T-helper 2 cell treated with Interferon-gamma antibody and Interleukin-4, amounts not matched to agents 5 μg/mL and 100 μg/mL, for 36 hours (primary cell): Measurements from ENCODE around the gene EIPR1.
A peak's percentile ranks its signal among the peaks of the same experiment; 100 is the strongest.
"Not testable (repeated sequence)": the region's sequence is repeated elsewhere in the genome, so short reads cannot be mapped to it uniquely, and the experiment has no call there.

Experiments used
- DNase-seq: peaks from one replicate; pipeline ENCODE4 v3.0.0; 2021; ENCODE audit warnings: low spot score
- H3K27ac Mint-ChIP-seq: one replicate; pipeline ENCODE4 v1.8.0; 2021; ENCODE audit warnings: mild to moderate bottlenecking, mixed read lengths
- H3K27me3 Mint-ChIP-seq: one replicate; pipeline ENCODE4 v1.8.0; 2021; ENCODE audit warnings: low read depth, mixed read lengths
- H3K36me3 Mint-ChIP-seq: one replicate; pipeline ENCODE4 v1.8.0; 2021; ENCODE audit warnings: low read depth, mixed read lengths
- H3K4me1 Mint-ChIP-seq: one replicate; pipeline ENCODE4 v1.8.0; 2021; ENCODE audit warnings: low read depth, mixed read lengths
- H3K4me3 Mint-ChIP-seq: one replicate; pipeline ENCODE4 v1.8.0; 2022; ENCODE audit warnings: mild to moderate bottlenecking, moderate library complexity, mixed read lengths
- H3K9me3 Mint-ChIP-seq: one replicate; pipeline ENCODE4 v1.8.0; 2021; ENCODE audit warnings: mixed read lengths

The EIPR1 gene

DNA sequence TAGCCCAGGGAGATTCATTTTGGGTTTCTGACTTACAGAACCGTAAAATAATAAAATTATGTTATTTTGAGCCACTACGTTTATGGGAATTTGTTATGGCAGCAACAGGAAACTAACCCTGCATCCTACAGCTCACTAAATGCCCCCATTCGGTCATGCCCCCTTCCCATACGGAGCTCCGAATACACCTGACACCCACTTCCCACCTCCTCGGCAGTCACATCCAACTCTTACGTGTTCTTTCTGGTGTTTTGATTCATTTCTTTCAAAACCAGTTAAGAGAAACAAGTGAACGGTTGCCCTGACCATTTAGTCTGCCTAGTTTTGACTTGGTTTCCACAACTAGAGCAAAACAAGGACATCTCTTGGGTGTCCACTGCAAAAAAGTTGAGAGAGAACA is 19.7 kb downstream of the EIPR1 start:
- Mint-ChIP-seq H3K4me1 (peaks cover 14% of the 10 kb centered on the region), H3K36me3 (peaks cover 20% of the 10 kb centered on the region), H3K4me3 (no peak overlapping the region), H3K9me3 (peaks cover 8% of the 10 kb centered on the region), H3K27me3 (no peaks in the 10 kb centered on the region), H3K27ac (no peak overlapping the region)
- DNase-seq: no peak

DNA sequence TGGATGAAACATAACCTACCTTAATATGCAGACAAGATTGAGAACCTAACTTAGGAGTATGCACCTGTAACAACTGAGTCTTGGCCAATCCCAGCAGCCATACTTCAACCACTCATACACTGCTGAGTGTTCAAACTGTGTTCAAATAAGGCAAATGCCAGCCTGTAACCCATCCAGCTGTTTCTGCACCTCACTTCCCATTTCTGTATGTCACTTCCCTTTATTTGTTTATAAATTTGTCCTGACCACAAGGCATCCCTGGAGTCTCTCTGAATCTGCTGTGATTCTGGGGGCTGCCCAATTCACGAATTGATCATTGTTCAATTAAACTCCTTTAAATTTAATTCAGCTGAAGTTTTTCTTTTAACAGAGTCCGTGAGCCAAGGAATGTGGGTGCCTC is 20.2 kb downstream of the EIPR1 start:
- H3K4me3 Mint-ChIP-seq, DNase-seq, H3K27ac Mint-ChIP-seq, H3K27me3 Mint-ChIP-seq: not testable (repeated sequence)
- peaks cover 25% of the 10 kb centered on the region for H3K36me3 Mint-ChIP-seq
- H3K4me1 Mint-ChIP-seq: peaks cover 10% of the 10 kb centered on the region
- H3K9me3 Mint-ChIP-seq: peaks cover 10% of the 10 kb centered on the region

DNA sequence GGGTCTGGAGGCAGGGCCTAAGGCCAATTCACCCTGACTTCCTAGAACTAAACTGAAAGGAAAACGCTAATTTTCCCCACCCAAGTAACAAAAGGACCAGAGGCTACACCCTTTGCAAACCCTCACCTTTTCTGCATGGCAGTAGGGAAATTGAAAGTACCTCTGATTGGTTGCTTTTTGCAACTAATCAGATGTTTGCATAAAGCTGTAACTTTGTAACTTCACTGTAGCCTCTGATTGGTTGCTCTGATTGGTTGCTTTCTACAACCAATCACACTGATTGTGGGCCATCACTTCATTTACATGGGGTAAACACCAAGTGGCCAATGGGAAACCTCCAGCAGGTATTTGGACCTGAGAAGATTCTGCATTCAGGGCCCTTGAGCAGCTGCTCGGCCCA is 20.8 kb downstream of the EIPR1 start:
- H3K4me1 Mint-ChIP-seq: peaks cover 7% of the 10 kb centered on the region
- peaks cover 27% of the 10 kb centered on the region for H3K36me3 Mint-ChIP-seq
- no peak for DNase-seq
- H3K27me3 Mint-ChIP-seq: no peaks in the 10 kb centered on the region
- H3K27ac Mint-ChIP-seq: no peak overlapping the region
- H3K9me3 Mint-ChIP-seq: peaks cover 13% of the 10 kb centered on the region
- H3K4me3 Mint-ChIP-seq: no peak overlapping the region

DNA sequence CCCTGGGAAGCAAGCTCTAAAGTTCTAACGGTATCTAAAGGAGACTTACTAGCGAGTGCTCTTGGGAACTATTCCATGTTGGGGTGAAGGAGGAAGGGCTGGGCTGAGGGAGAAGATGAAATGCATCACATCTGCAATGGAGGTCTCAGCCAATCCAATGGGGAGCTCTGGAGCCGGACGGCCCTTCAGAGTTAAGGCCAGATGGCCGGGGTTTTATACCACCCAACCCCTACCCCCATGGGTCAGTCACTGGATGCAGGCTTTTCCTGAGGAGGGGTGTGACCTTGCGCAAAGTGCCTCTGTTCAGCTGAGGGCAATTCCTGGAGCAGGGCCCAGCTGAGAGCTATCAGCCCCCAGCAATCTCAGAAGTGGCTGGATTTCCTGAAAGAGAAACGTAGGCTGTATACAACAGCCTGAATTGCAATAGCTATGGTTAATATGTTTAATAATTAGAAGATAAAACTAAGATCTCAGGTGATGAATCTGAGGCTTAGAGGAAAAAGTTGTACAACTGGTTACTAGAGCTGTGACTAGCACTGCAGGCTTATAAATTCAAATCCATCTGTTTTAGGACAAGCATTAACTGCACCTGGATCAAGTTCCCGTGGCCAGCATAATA is 21.6 kb downstream of the EIPR1 start:
- H3K27ac Mint-ChIP-seq: no peak overlapping the region
- no peak overlapping the region for H3K4me3 Mint-ChIP-seq
- peaks cover 31% of the 10 kb centered on the region for H3K36me3 Mint-ChIP-seq
- no peak for DNase-seq
- H3K27me3 Mint-ChIP-seq: no peaks in the 10 kb centered on the region
- H3K9me3 Mint-ChIP-seq: peaks cover 18% of the 10 kb centered on the region
- peaks cover 4% of the 10 kb centered on the region for H3K4me1 Mint-ChIP-seq

DNA sequence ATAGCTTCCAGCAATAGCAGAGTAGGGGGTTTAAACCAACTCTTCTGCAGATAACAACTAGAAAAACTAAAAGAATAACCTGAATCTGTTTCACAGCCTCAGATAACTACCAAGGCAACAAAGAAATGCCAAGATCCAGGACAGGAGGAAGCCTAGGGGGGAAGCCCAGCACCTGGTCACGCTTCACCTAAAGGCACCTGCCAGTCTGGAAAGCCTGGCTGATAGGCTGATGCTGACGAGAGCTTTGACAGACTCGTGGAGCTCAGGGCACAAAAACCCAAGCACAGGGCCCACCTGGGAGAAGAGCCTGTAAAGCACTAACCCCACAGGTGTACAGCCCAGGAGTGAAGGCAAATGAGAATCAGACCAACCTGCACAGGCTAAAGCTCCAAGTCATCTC is 22.6 kb downstream of the EIPR1 start:
- H3K27ac Mint-ChIP-seq: no peak overlapping the region
- H3K27me3 Mint-ChIP-seq: no peaks in the 10 kb centered on the region
- peaks cover 40% of the 10 kb centered on the region for H3K36me3 Mint-ChIP-seq
- no peak for DNase-seq
- peaks cover 25% of the 10 kb centered on the region for H3K9me3 Mint-ChIP-seq
- no peak overlapping the region for H3K4me3 Mint-ChIP-seq
- peaks cover 4% of the 10 kb centered on the region for H3K4me1 Mint-ChIP-seq

DNA sequence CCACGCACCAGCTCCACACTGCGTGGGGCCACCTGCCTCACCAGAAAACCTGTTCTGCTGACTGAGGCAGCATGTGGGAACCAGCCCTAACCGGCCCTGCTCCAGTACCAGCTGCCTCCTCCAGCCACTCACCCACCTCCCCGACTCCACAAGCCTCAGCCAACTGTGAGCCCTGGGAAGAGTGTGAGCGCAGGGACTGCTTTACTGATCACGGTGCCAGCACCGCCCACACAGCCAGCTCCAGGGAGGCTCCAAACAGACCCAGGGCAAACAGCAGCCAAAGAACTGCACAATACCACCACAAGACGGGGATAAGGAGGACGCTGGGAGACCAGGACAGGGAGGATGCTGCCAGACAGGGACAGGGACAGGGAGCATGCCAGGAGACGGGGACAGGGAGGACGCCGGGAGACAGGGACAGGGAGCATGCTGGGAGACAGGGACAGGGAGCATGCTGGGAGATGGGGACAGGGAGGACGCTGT is 28.4 kb downstream of the EIPR1 start:
- Mint-ChIP-seq H3K27ac (no peak overlapping the region), H3K4me1 (no peaks in the 10 kb centered on the region), H3K9me3 (peaks cover 26% of the 10 kb centered on the region), H3K27me3 (no peaks in the 10 kb centered on the region), H3K36me3 (peaks cover 56% of the 10 kb centered on the region), H3K4me3 (no peak overlapping the region)
- DNase-seq: no peak

DNA sequence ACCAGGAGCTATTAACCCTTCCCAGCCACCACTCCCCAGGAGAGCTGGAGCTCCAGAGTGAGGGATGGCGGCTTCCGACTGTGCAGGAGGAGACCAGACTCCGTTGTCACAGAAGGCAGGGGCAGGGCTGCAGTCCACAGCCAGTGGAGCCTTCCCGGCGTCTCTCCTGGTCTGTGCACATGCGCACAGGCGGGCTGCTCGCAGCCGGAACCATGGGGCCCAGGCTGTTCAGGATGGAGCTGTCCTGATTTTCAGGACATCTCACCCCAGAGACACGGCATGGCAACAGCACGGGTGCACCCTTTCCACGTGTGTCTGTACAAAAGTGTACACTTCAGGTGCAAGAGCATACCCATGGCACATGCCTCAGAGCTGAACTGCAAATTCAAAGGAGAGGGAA is 28.9 kb downstream of the EIPR1 start:
- no peak for DNase-seq
- Mint-ChIP-seq H3K4me1 (no peaks in the 10 kb centered on the region), H3K27ac (no peak overlapping the region), H3K27me3 (no peaks in the 10 kb centered on the region), H3K4me3 (no peak overlapping the region), H3K36me3 (peaks cover 51% of the 10 kb centered on the region), H3K9me3 (peaks cover 24% of the 10 kb centered on the region)

DNA sequence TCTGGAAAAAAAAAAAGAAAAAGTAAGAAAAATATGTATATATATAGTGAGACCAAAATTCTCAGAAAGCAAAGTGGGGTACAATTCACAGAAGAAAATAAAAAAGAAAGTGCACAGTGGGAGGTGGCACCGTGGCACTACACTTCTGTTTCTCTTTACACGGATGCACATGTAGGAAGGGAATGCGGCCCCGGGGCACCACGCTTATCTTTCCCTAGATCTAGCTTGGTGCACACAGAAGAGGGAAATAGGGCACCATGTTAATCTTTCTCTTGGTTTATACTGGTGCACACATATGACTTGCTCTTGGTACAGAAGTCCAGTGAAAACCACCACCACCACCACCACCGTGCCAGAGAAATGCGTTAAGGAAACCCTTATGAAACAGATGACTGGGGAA is 32.0 kb downstream of the EIPR1 start:
- no peak for DNase-seq
- Mint-ChIP-seq H3K36me3 (peaks cover 33% of the 10 kb centered on the region), H3K27ac (no peak overlapping the region), H3K9me3 (peaks cover 8% of the 10 kb centered on the region), H3K4me1 (no peaks in the 10 kb centered on the region), H3K27me3 (no peaks in the 10 kb centered on the region), H3K4me3 (no peak overlapping the region)

DNA sequence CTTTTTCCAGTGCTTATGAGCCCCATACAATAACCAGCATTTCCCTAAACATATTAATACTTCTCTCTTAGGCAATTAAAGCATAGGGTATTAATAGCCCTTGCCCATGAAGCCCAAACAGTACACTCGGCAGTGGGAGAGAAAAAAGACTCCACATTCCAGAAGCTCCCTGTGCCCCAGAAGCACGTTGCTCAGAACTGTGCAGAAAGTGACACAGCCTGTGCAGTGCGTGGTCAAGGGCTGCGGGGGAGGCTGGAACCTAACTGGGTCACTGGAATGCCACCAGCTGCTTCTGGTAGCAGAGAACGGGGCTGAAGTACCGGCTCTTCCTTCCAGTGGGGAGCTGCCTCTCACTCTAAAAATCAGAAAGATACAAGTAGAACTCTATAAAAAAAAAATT is 32.7 kb downstream of the EIPR1 start:
- H3K9me3 Mint-ChIP-seq: peaks cover under 1% of the 10 kb centered on the region
- H3K27me3 Mint-ChIP-seq: no peaks in the 10 kb centered on the region
- no peak for DNase-seq
- H3K36me3 Mint-ChIP-seq: peaks cover 27% of the 10 kb centered on the region
- H3K4me3 Mint-ChIP-seq: no peak overlapping the region
- no peak overlapping the region for H3K27ac Mint-ChIP-seq
- no peaks in the 10 kb centered on the region for H3K4me1 Mint-ChIP-seq

DNA sequence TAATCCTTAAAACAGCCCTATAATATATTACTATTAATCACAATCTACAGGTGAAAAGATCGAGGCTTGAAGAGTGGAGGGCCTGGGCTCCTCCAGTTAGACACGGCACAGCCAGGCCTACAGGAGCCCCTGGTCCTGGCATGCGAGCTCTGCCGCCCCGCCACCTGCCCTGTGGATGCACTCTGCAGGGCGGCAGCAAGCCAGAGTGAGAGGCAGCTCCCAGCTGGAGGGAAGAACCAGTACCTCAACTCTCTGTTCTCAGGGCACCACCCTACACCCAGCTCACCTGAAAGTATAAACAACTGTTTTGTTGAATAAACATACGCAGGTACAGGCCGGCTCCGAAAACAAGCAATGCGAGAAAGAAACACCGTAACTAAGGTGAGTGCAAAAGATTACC is 34.6 kb downstream of the EIPR1 start:
- Mint-ChIP-seq H3K27ac (no peak overlapping the region), H3K9me3 (no peaks in the 10 kb centered on the region), H3K4me3 (no peak overlapping the region), H3K36me3 (peaks cover 18% of the 10 kb centered on the region), H3K27me3 (no peaks in the 10 kb centered on the region), H3K4me1 (no peaks in the 10 kb centered on the region)
- no peak for DNase-seq

DNA sequence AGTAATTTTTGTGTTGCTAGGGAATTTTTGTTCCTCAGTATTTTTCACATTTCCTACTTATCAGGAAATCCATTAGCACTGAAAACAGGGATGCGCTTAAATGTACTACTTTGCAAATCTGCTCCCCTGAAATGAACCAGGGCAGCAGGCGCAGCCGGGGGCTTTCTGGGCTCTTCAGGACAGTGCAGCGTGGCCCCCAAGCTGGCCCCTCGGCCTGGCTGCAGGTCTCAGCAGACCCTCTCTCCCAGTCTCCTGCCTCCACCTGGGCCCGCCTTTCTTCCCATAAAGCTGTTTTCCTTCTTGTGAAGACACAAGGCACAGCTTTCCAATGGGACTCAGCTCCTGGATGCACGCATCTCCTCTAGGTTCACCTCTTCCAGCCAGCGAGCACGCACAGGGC is 35.3 kb downstream of the EIPR1 start:
- H3K27me3 Mint-ChIP-seq: no peaks in the 10 kb centered on the region
- H3K27ac Mint-ChIP-seq: no peak overlapping the region
- no peaks in the 10 kb centered on the region for H3K4me1 Mint-ChIP-seq
- no peak for DNase-seq
- no peak overlapping the region for H3K4me3 Mint-ChIP-seq
- no peaks in the 10 kb centered on the region for H3K9me3 Mint-ChIP-seq
- H3K36me3 Mint-ChIP-seq: peaks cover 17% of the 10 kb centered on the region

DNA sequence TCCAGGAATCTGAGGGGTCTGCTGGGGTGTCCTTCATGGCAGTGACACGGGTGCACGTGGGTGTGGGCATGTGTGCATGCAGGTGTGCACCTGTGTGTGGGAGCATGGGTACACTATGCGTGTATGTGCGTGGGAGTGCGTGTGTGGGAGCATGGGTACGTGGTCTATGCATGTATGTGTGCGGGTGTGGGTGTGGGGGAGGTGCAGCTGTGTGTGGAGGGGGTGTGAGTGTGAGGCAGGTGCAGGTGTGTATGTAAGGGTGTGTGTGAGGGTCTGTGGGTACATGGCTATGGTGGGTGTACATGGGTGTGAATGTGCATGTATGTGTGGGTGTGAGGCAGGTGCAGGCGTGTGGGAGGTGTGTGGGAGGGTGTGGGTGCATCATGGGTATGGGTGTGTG is 36.3 kb downstream of the EIPR1 start:
- Mint-ChIP-seq H3K9me3 (no peaks in the 10 kb centered on the region), H3K4me3 (no peak overlapping the region), H3K27me3 (no peaks in the 10 kb centered on the region), H3K36me3 (peaks cover 19% of the 10 kb centered on the region), H3K4me1 (no peaks in the 10 kb centered on the region), H3K27ac (peak overlapping the region; percentile 21)
- no peak for DNase-seq

DNA sequence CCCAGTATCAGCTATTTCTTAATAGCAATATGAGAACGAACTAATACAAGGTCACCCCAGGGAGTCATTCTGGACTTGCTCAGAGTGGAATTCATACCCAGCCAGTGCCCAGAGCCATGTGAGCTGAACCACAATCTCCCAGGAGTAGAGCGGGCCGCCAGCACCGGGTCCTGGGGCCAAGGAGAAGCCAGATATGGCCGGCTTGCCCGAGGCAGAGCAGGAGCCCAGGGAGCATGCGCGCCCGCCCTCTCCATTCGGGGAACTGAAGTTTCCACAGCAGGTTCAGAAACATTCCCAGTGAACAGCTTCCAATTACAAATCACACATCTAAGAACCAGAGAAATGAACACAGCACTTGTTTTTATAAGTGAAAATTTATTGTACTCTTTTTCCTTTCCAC is 37.5 kb downstream of the EIPR1 start:
- DNase-seq: no peak
- Mint-ChIP-seq H3K4me3 (no peak overlapping the region), H3K9me3 (no peaks in the 10 kb centered on the region), H3K27me3 (no peaks in the 10 kb centered on the region), H3K36me3 (peaks cover 26% of the 10 kb centered on the region), H3K4me1 (no peaks in the 10 kb centered on the region), H3K27ac (no peak overlapping the region)

DNA sequence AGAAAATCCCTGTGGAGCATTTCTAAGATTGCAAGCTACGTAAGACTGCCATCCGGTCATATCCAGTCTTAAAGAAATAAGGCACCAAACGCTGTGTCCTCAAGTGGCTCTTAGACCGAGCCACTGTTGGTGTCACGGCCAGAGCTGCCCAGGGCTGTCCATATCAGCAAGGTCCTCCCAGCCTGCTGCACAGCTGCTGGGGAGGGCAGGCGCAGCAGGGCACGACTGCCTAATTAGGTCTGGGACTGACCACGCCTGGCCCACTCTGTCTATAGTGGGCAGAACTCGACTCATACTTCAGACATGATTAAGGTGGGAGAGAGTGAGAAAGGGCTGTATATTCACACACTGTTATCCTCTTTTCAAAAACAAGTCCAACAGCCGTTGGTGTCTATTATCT is 39.3 kb downstream of the EIPR1 start:
- Mint-ChIP-seq H3K27me3 (no peaks in the 10 kb centered on the region), H3K9me3 (no peaks in the 10 kb centered on the region), H3K27ac (no peak overlapping the region), H3K4me1 (no peaks in the 10 kb centered on the region), H3K4me3 (no peak overlapping the region), H3K36me3 (peaks cover 39% of the 10 kb centered on the region)
- DNase-seq: no peak

DNA sequence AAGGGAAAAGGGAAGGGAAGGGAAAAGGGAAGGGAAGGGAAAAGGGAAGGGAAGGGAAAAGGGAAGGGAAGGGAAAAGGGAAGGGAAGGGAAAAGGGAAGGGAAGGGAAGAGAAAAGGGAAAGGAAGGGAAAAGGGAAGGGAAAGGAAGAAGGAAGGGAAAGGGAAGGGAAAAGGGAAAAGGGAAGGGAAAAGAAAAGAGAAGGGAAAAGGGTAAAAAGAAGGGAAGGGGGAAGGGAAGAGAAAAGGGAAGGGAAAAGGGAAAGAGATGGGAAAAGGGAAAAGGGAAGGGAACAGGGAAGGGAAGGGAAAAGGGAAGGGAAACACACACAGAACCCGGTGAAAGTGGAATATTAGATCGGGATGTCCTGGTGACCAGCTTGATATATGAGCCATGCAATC is 40.8 kb downstream of the EIPR1 start:
- peaks cover 52% of the 10 kb centered on the region for H3K36me3 Mint-ChIP-seq
- no peaks in the 10 kb centered on the region for H3K27me3 Mint-ChIP-seq
- no peak overlapping the region for H3K27ac Mint-ChIP-seq
- H3K9me3 Mint-ChIP-seq: no peaks in the 10 kb centered on the region
- DNase-seq: no peak
- H3K4me1 Mint-ChIP-seq: no peaks in the 10 kb centered on the region
- no peak overlapping the region for H3K4me3 Mint-ChIP-seq
